ENCODE results near the gene BTN2A1. TPM values are rescaled to one million over a fixed set of nuclear protein-coding genes. Genes with fewer than 3 reads are reported as not detected.

Gene BTN2A1
- total RNA-seq, 1 donor from 2014 or later = 28.7 TPM

- H3K27ac Mint-ChIP-seq (ENCODE audit: unreplicated experiment) = no peak overlapping the region
- no peak for DNase-seq (ENCODE audit: low spot score)
- H3K27me3 Mint-ChIP-seq (ENCODE audit: unreplicated experiment) = peaks cover 3% of the 10 kb centered on the region
- peaks cover 5% of the 10 kb centered on the region for H3K9me3 Mint-ChIP-seq (ENCODE audit: unreplicated experiment)
- no peak overlapping the region for H3K4me3 Mint-ChIP-seq (ENCODE audit: unreplicated experiment)
- TF ChIP-seq CTCF (IDR thresholded peaks at IDR 0.05; ENCODE audit: unreplicated experiment) = no peak
- peaks cover 4% of the 10 kb centered on the region for H3K4me1 Mint-ChIP-seq (ENCODE audit: unreplicated experiment)
- H3K36me3 Mint-ChIP-seq (ENCODE audit: low read depth, unreplicated experiment) = peaks cover 42% of the 10 kb centered on the region
Observed at GRCh38 chr6:26436018-26436417, 21.7 kb upstream of the BTN2A1 start.

- TF ChIP-seq CTCF (IDR thresholded peaks at IDR 0.05; ENCODE audit: unreplicated experiment) = no peak
- H3K4me1 Mint-ChIP-seq (ENCODE audit: unreplicated experiment) = no peaks in the 10 kb centered on the region
- peaks cover 27% of the 10 kb centered on the region for H3K36me3 Mint-ChIP-seq (ENCODE audit: low read depth, unreplicated experiment)
- no peak overlapping the region for H3K4me3 Mint-ChIP-seq (ENCODE audit: unreplicated experiment)
- H3K27ac Mint-ChIP-seq (ENCODE audit: unreplicated experiment) = no peak overlapping the region
- no peak for DNase-seq (ENCODE audit: low spot score)
- H3K9me3 Mint-ChIP-seq (ENCODE audit: unreplicated experiment) = peaks cover 5% of the 10 kb centered on the region
- peaks cover 3% of the 10 kb centered on the region for H3K27me3 Mint-ChIP-seq (ENCODE audit: unreplicated experiment)
Observed at GRCh38 chr6:26437550-26437949, 20.2 kb upstream of the BTN2A1 start.

GRCh38 chr6:26438000-26438399 is 19.8 kb upstream of the BTN2A1 start:
- H3K27me3 Mint-ChIP-seq (ENCODE audit: unreplicated experiment) = peaks cover 3% of the 10 kb centered on the region
- peaks cover 23% of the 10 kb centered on the region for H3K36me3 Mint-ChIP-seq (ENCODE audit: low read depth, unreplicated experiment)
- no peaks in the 10 kb centered on the region for H3K4me1 Mint-ChIP-seq (ENCODE audit: unreplicated experiment)
- no peak overlapping the region for H3K4me3 Mint-ChIP-seq (ENCODE audit: unreplicated experiment)
- no peak overlapping the region for H3K27ac Mint-ChIP-seq (ENCODE audit: unreplicated experiment)
- no peak for DNase-seq (ENCODE audit: low spot score)
- TF ChIP-seq CTCF (IDR thresholded peaks at IDR 0.05; ENCODE audit: unreplicated experiment) = no peak
- peaks cover 5% of the 10 kb centered on the region for H3K9me3 Mint-ChIP-seq (ENCODE audit: unreplicated experiment)

GRCh38 chr6:26439151-26440125 is 18.3 kb upstream of the BTN2A1 start:
- Mint-ChIP-seq H3K27ac (ENCODE audit: unreplicated experiment) (no peak overlapping the region), H3K4me1 (ENCODE audit: unreplicated experiment) (peaks cover 6% of the 10 kb centered on the region), H3K27me3 (ENCODE audit: unreplicated experiment) (peaks cover 3% of the 10 kb centered on the region), H3K9me3 (ENCODE audit: unreplicated experiment) (no peaks in the 10 kb centered on the region), H3K36me3 (ENCODE audit: low read depth, unreplicated experiment) (peaks cover 11% of the 10 kb centered on the region), H3K4me3 (ENCODE audit: unreplicated experiment) (no peak overlapping the region)
- DNase-seq (ENCODE audit: low spot score) = no peak
- no peak for TF ChIP-seq CTCF (IDR thresholded peaks at IDR 0.05; ENCODE audit: unreplicated experiment)

GRCh38 chr6:26440977-26441358 is 16.8 kb upstream of the BTN2A1 start:
- Mint-ChIP-seq H3K36me3 (ENCODE audit: low read depth, unreplicated experiment) (peaks cover 10% of the 10 kb centered on the region), H3K27me3 (ENCODE audit: unreplicated experiment) (peaks cover 6% of the 10 kb centered on the region), H3K27ac (ENCODE audit: unreplicated experiment) (no peak overlapping the region), H3K4me3 (ENCODE audit: unreplicated experiment) (no peak overlapping the region), H3K9me3 (ENCODE audit: unreplicated experiment) (no peaks in the 10 kb centered on the region), H3K4me1 (ENCODE audit: unreplicated experiment) (peaks cover 21% of the 10 kb centered on the region)
- TF ChIP-seq CTCF (IDR thresholded peaks at IDR 0.05; ENCODE audit: unreplicated experiment) = no peak
- DNase-seq (ENCODE audit: low spot score) = no peak
